ENCODE results near the gene GPR15.

Gene GPR15

GRCh38 chr3:98532275-98532637 is 478 bp downstream of the GPR15 start:
- no peak for DNase-seq

- no peak for DNase-seq
Observed at GRCh38 chr3:98532709-98533571, 1.2 kb downstream of the GPR15 start.

- DNase-seq = no peak
Observed at GRCh38 chr3:98534168-98534567, 2.4 kb downstream of the GPR15 start.

- DNase-seq = no peak
Observed at GRCh38 chr3:98534734-98535133, 3.0 kb downstream of the GPR15 start.

GRCh38 chr3:98536456-98537017 is 4.8 kb downstream of the GPR15 start:
- DNase-seq = no peak

GRCh38 chr3:98540346-98540745 is 8.6 kb downstream of the GPR15 start:
- DNase-seq = no peak

GRCh38 chr3:98541695-98542094 is 9.9 kb downstream of the GPR15 start:
- DNase-seq = no peak

- no peak for DNase-seq
Observed at GRCh38 chr3:98542623-98543022, 10.8 kb downstream of the GPR15 start.

- DNase-seq = no peak
Observed at GRCh38 chr3:98545940-98546339, 14.2 kb downstream of the GPR15 start.

- DNase-seq = no peak
Observed at GRCh38 chr3:98548544-98548943, 16.8 kb downstream of the GPR15 start.

GRCh38 chr3:98550833-98551232 is 19.1 kb downstream of the GPR15 start:
- no peak for DNase-seq

- no peak for DNase-seq
Observed at GRCh38 chr3:98551236-98551635, 19.5 kb downstream of the GPR15 start.

GRCh38 chr3:98551754-98552153 is 20.0 kb downstream of the GPR15 start:
- DNase-seq = no peak

GRCh38 chr3:98552232-98553020 is 20.6 kb downstream of the GPR15 start:
- DNase-seq = no peak

- no peak for DNase-seq
Observed at GRCh38 chr3:98553021-98553563, 21.3 kb downstream of the GPR15 start.

GRCh38 chr3:98553753-98554152 is 22.0 kb downstream of the GPR15 start:
- DNase-seq = no peak

- no peak for DNase-seq
Observed at GRCh38 chr3:98554580-98554979, 22.8 kb downstream of the GPR15 start.

GRCh38 chr3:98555025-98555379 is 23.2 kb downstream of the GPR15 start:
- DNase-seq = no peak

- peak; percentile 82 for DNase-seq
Observed at GRCh38 chr3:98556164-98557130, 24.7 kb downstream of the GPR15 start.

- peak; percentile 67 for DNase-seq
Observed at GRCh38 chr3:98557324-98558010, 25.7 kb downstream of the GPR15 start.

GRCh38 chr3:98558100-98558827 is 26.5 kb downstream of the GPR15 start:
- DNase-seq = no peak
